Prostate gland (tissue), 2 donors: ENCODE measurements around the gene GABRA5.
A peak's percentile ranks its signal among the peaks of the same experiment; 100 is the strongest.

ENCODE experiments used
- CTCF ChIP-seq, 4 experiments: fragments of 200-600 bp in 2 of 4; fragments of 450-650 bp in 2 of 4; sonication (generic) in 2 of 4; IDR thresholded peaks; 1 replicate in 3 of 4; 2 replicates in 1 of 4; pipeline ENCODE4 v1.5.1; 2016 to 2019; ENCODE audit warnings: antibody characterized with exemption in 4 of 4, mild to moderate bottlenecking in 2 of 4, moderate library complexity in 2 of 4
- POLR2A ChIP-seq: fragments of 450-650 bp; IDR thresholded peaks from one replicate; pipeline ENCODE4 v1.6.1; 2016; ENCODE audit warnings: antibody characterized with exemption, mild to moderate bottlenecking
- POLR2AphosphoS5 ChIP-seq: sonication (generic); formaldehyde crosslinking; IDR thresholded peaks from one replicate; pipeline ENCODE4 v1.6.1; 2017; ENCODE audit warnings: antibody characterized with exemption

- TF ChIP-seq CTCF (IDR thresholded peaks at IDR 0.05) = peak; percentile 44 to 84 (median 82)
- TF ChIP-seq POLR2AphosphoS5 = peak; percentile 55
- TF ChIP-seq POLR2A = no peak
Observed at GRCh38 chr15:26891448-26892181, 24.8 kb downstream of the GABRA5 start.
